HG03280 (cell line): ENCODE measurements around the gene INMT.

Source experiments
- ATAC-seq: cut with Tn5 transposase; IDR thresholded peaks from one replicate; pipeline ENCODE4 v1.9.1; 2021; ENCODE audit warnings: mild to moderate bottlenecking, moderate library complexity; ENCODE audit not compliant: unreplicated experiment

Gene INMT

GRCh38 chr7:30727061-30727945, 24.6 kb upstream of the INMT start:
- ATAC-seq = no peak

GRCh38 chr7:30728591-30729100, 23.3 kb upstream of the INMT start:
- ATAC-seq = no peak

GRCh38 chr7:30729642-30730041, 22.3 kb upstream of the INMT start:
- ATAC-seq = no peak

- ATAC-seq = no peak
Observed at GRCh38 chr7:30730097-30730496, 21.8 kb upstream of the INMT start.

GRCh38 chr7:30730996-30731395, 20.9 kb upstream of the INMT start:
- no peak for ATAC-seq

- ATAC-seq = no peak
Observed at GRCh38 chr7:30731581-30731980, 20.4 kb upstream of the INMT start.

GRCh38 chr7:30732606-30733005, 19.3 kb upstream of the INMT start:
- ATAC-seq = no peak

GRCh38 chr7:30733216-30733615, 18.7 kb upstream of the INMT start:
- no peak for ATAC-seq

- ATAC-seq = no peak
Observed at GRCh38 chr7:30733691-30734090, 18.2 kb upstream of the INMT start.

GRCh38 chr7:30734497-30734896, 17.4 kb upstream of the INMT start:
- ATAC-seq = no peak

- ATAC-seq = no peak
Observed at GRCh38 chr7:30735631-30736030, 16.3 kb upstream of the INMT start.

GRCh38 chr7:30736291-30736690, 15.6 kb upstream of the INMT start:
- no peak for ATAC-seq

- ATAC-seq = no peak
Observed at GRCh38 chr7:30738026-30738915, 13.7 kb upstream of the INMT start.

- no peak for ATAC-seq
Observed at GRCh38 chr7:30739691-30740090, 12.2 kb upstream of the INMT start.

GRCh38 chr7:30740417-30741181, 11.3 kb upstream of the INMT start:
- no peak for ATAC-seq

GRCh38 chr7:30741289-30741688, 10.6 kb upstream of the INMT start:
- no peak for ATAC-seq

- ATAC-seq = no peak
Observed at GRCh38 chr7:30743371-30744074, 8.4 kb upstream of the INMT start.

GRCh38 chr7:30744075-30744417, 7.9 kb upstream of the INMT start:
- ATAC-seq = no peak

GRCh38 chr7:30745261-30745941, 6.5 kb upstream of the INMT start:
- ATAC-seq = no peak

GRCh38 chr7:30750010-30750409, 1.9 kb upstream of the INMT start:
- no peak for ATAC-seq
